Fibroblast of pulmonary artery (primary cell): ENCODE measurements around the gene AMPH.

Experiments
- DNase-seq: peaks from one replicate; pipeline ENCODE4 v3.0.0-alpha.2; 2010; ENCODE audit warnings: low read depth
- H3K4me3 ChIP-seq: replicated peaks from 2 replicates; pipeline ENCODE4 v1.5.1; 2011; ENCODE audit warnings: low read depth, mild to moderate bottlenecking, control low read depth, low read length, moderate library complexity
- TF ChIP-seq, protein P1 (sequence below): IDR thresholded peaks from 2 replicates; pipeline ENCODE4 v1.5.1; 2011; ENCODE audit warnings: mild to moderate bottlenecking, control low read depth, low read length, inconsistent platforms; ENCODE audit errors: missing control alignments

AMPH gene

DNA sequence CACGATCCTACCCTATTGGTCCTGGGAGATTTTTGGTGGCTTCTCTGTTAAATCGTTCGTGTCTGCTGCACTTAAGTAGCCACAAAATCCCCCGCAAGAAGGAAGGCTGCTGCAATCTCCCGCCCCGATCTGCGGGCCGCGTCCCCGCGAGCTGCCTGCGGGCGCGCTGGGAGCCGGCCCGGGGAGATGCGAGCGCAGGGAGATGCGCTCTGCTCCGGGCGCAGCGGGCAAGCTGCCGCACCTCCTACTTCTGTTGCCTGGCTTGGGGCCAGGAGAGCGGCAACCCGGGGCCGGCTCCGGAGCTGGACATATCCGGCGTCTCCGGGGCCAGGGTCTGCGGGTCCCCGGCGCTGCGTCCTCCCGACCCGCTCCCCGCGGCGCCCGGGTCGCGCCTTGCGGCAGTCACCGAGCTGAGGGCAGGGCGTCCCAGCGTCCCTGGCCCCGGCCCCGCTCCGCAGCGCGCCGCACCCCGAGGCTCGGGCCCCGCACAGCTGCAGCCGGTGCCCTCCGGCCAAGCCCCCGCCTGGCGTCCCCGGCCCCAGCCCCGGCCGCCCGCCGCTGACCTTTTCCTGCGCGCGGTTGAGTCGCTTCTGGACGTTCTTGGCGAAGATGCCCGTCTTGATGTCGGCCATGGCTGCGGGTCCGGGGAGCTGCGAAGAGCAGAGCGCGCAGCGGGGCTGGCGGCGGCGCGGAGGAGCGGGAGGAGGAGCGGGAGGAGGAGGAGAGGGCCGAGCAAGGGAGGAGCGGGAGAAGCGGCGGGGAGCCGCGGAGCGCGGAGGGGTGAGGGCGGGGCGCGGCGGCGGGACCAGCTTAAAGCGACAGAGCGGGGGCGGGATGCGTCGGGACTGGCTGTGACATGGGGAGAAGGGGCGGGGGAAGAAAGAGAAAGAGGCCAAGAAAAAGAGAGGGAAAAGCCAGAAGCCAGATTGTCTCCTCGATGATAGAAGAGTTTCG, at the start of gene AMPH:
Gene AMPH, minus strand, starts transcription at position 654 of the 954 bp plus-strand sequence. Its CDS starts 22 bp downstream, at position 632.
- H3K4me3 ChIP-seq = peak within 1 kb of the TSS; percentile 49
- peak; percentile 44 for DNase-seq
- TF ChIP-seq, protein P1, sequence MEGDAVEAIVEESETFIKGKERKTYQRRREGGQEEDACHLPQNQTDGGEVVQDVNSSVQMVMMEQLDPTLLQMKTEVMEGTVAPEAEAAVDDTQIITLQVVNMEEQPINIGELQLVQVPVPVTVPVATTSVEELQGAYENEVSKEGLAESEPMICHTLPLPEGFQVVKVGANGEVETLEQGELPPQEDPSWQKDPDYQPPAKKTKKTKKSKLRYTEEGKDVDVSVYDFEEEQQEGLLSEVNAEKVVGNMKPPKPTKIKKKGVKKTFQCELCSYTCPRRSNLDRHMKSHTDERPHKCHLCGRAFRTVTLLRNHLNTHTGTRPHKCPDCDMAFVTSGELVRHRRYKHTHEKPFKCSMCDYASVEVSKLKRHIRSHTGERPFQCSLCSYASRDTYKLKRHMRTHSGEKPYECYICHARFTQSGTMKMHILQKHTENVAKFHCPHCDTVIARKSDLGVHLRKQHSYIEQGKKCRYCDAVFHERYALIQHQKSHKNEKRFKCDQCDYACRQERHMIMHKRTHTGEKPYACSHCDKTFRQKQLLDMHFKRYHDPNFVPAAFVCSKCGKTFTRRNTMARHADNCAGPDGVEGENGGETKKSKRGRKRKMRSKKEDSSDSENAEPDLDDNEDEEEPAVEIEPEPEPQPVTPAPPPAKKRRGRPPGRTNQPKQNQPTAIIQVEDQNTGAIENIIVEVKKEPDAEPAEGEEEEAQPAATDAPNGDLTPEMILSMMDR = no peak

DNA sequence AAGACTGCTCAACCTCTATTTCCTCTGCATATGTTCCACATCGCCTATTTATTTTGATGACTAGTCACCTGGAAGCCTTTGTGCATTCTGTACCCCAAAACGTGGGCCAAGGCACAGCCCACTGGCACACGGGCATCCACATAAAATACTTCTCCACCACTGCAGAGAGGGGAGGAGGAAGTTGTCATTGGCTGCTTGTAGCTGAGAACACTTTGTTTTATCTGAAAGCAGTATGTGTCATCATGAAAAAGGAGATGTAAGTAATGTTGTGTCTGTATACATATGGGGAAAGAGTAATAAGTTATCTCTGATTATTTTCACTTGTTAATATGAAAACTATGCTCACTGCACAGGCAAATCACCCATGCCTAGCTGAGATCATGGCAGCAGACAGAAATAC, 48.2 kb upstream of the AMPH start:
- peak; percentile 48 for DNase-seq
- H3K4me3 ChIP-seq = no peak overlapping the region
- TF ChIP-seq, protein P1 = no peak

DNA sequence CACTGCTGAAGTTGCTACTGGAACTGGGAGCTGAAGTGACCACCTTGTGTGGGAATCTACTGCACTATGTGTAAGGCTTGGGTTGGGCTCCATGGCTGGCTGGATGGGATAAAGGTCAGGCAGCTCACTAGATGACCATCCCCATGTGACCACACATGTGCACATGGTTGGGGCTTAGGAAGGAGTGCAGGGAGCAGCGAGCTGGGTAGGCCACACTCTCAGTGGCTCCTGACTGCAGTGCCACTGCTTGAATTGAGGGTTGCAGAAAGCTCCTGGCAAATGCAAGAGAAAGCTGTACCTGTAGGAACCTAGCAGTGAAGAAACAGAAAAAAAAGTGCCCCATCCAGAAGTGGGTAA, 47.5 kb upstream of the AMPH start:
- DNase-seq = no peak
- TF ChIP-seq, protein P1 = no peak
- no peak overlapping the region for H3K4me3 ChIP-seq

DNA sequence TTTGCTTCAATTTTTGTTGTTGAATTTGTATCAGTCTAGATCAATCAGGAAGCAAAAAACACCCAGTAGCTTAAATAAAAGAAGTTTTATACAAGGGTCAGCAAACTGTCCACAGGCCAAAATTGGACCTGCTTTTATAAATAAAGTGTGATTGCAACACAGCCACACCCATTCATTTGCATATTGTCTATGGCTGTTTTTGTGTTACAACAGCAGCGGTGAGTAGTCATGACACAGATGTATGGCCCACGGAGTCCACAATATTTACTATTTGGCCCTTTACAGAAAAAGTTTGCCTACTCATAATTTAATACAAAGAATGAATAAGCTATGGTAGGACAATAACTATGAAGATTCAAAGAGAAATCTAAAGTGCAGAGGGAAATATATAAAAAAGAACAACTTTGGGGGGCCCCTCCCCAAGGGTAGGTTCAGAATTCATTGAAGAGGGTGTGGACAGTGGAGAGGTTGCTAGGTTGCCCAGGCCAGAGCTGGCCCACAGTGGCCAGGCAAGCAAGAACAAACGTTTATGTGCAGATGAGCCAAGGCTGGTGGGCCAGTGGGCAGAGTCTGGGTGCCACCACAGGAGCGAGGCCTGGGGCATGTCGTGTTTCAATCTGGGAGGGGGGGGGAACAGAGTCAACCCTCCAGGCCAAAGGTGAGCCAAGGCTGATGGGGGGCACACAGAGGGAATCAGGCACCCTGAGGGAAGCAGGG, 47.0 kb upstream of the AMPH start:
- no peak for DNase-seq
- no peak overlapping the region for H3K4me3 ChIP-seq
- TF ChIP-seq, protein P1 = no peak

DNA sequence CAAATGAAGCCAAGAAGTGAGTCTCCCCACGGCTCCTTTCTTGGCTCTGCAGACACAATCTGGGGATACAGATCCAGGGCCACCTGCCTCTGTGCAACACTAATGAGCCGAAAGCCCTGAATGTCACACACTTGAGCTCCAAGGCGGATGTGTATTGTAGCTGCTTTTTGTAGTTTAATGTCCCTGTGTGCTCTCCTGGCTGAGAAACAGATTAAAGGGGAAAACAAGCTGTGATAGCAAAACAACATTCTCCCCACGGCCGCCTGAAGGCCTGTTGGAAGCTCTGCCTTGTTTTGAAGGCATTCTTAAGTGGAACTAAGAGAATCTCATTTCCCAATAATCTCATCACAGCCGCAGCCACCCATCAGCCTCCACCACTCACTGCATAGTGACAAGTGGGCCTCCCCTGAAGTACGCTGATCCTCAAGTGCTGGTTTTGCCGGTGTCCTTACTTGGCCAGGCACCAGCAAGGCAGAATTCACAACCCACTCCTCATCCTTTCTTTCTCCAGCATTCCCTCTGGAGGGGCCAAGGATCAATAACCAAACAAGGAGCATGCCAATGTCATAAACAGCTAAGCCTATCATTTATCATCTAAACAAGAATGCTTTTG, 44.4 kb upstream of the AMPH start:
- TF ChIP-seq, protein P1 = no peak
- DNase-seq = no peak
- H3K4me3 ChIP-seq = no peak overlapping the region

DNA sequence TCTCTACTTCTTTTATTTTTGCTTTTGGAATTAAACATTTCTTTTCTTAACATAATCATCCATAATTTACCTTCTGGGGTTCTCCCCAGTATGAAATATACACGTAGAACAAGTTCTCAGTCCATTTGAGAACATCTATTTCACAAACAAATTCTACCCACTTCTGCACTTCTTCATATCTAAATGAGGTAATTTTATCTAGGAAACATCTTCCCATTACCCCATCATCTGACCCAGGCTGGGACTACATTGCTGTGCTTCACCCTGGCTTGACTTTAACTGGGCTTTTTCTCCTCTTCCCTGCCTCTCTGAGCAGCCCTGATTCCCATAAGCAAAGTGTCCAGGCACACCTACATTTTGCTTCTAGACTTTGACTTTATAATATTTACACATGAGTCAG, 43.3 kb upstream of the AMPH start:
- TF ChIP-seq, protein P1 = no peak
- no peak overlapping the region for H3K4me3 ChIP-seq
- DNase-seq = no peak
